Fibroblast of villous mesenchyme (primary cell): ENCODE measurements around the gene KCNMA1. TPM values are rescaled to one million over a fixed set of nuclear protein-coding genes. Genes with fewer than 3 reads are reported as not detected.
A peak's percentile ranks its signal among the peaks of the same experiment; 100 is the strongest.

Experiments used
- DNase-seq: peaks from one replicate; pipeline ENCODE4 v3.0.0-alpha.2; 2010; ENCODE audit warnings: low read depth
- H3K4me3 ChIP-seq: 2 replicates; pipeline ENCODE4 v1.5.1; 2011; ENCODE audit warnings: low read depth, mild to moderate bottlenecking, low read length
- CTCF ChIP-seq: IDR thresholded peaks from 2 replicates; pipeline ENCODE4 v1.5.1; 2012; ENCODE audit warnings: low read depth, mild to moderate bottlenecking, low read length; ENCODE audit not compliant: insufficient read depth
- total RNA-seq: library from RNA; depleted of rRNA; stranded (reverse); fragments of >200 nt; gene quantifications from 2 replicates; pipeline ENCODE4 v1.2.3, GENCODE V29; 2012

The KCNMA1 gene
- total RNA-seq, 1 donor, result 36.7 TPM

DNA sequence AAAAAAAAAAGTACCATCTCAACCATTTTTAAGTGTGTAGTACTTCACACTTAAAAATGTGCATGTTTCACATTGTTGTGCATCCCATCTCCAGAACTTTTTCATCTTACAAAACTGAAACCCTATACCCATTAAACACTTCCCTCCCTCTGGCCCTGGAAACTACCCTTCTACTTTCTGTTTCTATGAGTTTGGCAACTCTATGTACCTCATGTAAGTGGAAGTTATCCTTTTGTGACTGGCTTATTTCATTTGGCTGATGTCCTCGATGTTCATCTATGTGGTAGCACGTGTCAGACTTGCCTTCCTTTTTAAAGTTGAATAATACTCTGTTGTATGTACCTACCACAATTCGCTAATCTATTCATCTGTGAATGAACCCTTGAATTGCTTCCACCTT lies 12.2 kb downstream of the KCNMA1 start:
- DNase-seq, result peak; percentile 51
- H3K4me3 ChIP-seq, result no peak overlapping the region
- TF ChIP-seq CTCF, result no peak

DNA sequence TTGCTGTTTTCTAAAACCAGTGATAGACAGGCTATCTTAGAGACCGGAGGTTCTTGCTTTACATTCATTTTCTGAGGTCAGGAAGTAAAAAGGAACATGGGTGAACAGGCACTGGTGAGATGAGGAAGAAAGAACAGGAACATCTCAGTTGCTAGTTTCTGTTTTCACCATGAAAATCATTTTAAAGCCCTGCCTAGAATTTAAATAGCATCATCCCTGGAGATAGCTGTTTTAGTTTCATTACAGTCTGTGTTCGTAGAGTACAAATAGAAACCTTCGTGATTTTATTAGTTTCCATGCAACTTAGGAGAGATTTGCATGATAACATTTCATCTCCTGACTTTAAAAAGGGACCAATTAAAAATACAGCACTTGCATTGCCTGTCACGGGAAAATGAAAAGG lies 14.7 kb downstream of the KCNMA1 start:
- H3K4me3 ChIP-seq, result peak overlapping the region; percentile 10
- no peak for TF ChIP-seq CTCF
- peak; percentile 57 for DNase-seq

DNA sequence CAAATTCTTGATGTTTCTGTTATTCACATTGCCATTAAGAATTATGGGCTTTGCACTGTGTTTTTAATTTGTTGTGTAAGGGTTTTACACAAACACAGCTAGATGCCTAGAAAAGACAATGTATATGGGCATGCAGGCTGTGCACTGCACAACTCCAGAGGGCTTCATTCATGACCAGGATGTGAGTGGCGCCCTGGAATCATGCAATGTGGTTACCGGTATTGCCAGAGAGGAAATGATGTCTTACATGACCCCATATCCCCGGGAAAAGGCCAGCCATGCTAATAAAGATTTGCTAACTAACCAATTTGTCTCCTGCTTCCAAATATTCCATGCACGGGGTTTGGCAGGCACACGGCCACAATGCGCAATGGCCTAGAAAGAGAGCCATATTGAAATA lies 16.9 kb downstream of the KCNMA1 start:
- DNase-seq, result no peak
- H3K4me3 ChIP-seq, result no peak overlapping the region
- TF ChIP-seq CTCF, result no peak

- no peak for TF ChIP-seq CTCF
- H3K4me3 ChIP-seq, result no peak overlapping the region
- DNase-seq, result no peak
Measured at GRCh38 chr10:77619964-77620703, 17.5 kb downstream of the KCNMA1 start.

GRCh38 chr10:77618117-77618516 lies 19.5 kb downstream of the KCNMA1 start:
- DNase-seq, result no peak
- TF ChIP-seq CTCF, result no peak
- H3K4me3 ChIP-seq, result no peak overlapping the region

DNA sequence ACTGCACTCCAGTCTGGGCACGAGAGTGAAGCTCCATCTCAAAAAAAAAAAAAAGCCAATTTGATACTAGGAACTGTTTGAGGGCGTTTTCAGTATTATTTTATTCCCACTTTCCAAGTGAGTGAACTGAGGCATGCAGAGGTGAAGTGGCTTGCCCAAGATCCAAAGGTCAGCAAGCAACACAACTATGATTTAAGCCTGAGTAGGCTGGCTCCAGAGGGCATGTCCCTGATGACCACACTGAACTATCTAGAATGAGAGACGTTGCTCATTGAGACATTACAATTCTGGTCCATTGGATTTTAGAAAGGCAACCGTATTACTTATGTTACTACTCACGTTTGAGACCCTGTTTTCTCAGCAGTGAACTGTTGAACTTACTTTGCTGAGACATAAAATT lies 20.8 kb downstream of the KCNMA1 start:
- TF ChIP-seq CTCF, result no peak
- H3K4me3 ChIP-seq, result no peak overlapping the region
- DNase-seq, result no peak
